ENCODE measurements around the gene ZNF143.
A peak's percentile ranks its signal among the peaks of the same experiment; 100 is the strongest.

ZNF143 gene

DNA sequence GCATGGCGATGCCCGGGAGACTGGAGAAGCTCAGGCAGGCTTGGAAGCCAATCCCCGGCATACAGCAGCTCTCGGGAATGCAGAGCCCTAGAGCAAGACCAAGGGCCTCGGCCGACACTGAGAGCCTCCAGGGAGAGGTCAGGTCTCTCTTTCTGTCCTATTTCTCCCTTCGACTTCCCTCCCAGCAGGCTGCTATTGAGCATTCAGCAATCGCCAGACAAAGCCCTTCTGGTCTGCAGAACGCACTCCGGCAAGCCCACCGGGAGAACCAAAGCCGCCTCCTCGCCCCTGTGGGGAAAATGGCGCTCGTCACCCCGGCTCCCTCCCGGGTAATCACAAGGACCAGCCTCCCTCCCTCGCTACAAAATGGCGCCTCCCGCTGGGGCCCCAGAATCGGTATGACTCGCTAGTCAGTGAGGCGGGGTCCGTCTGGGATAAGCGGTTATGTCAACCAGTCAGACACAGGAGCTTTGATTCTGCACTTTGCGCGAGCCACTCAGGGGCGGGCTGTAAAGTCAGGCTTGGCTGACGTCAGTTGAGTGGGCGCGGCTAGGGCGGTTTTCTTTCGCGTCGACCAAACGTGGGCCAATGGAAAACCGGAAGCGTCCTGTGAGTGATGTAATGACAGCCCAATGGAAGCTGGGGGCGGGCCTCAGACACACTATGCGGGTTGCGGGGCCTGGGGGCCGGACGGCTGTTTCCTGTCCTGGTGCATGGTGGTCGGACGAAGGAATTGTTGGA, at the start of gene ZNF143:
Gene ZNF143 (plus strand): TSS at position 691 of the 741 bp plus-strand sequence. CDS start 10,297 bp downstream, outside the sequence.
- peak; percentile 100 for DNase-seq

DNA sequence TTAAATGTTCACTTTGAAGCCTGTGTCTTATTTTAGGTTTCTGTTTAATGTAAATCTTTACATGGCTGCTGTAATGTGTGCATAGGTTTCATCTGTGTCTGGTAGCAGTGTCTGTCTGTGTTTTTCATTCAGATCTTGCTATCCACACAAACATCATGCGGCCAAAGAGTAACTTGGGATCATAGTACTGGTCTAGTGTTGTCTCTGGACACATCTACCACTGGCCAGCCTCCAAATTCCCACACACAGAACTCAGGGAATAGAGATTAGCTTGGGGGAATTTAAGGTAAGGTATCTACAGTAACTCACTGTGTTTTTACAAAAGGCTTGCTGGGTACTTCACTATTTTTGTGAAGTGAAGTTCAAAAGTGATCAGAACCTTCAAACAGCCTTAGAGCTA, 32.1 kb upstream of the ZNF143 start:
- no peak for DNase-seq

GRCh38 chr11:9438611-9439010, 22.2 kb upstream of the ZNF143 start:
- no peak for DNase-seq

- no peak for DNase-seq
Observed at GRCh38 chr11:9446230-9446629, 14.6 kb upstream of the ZNF143 start.

DNA sequence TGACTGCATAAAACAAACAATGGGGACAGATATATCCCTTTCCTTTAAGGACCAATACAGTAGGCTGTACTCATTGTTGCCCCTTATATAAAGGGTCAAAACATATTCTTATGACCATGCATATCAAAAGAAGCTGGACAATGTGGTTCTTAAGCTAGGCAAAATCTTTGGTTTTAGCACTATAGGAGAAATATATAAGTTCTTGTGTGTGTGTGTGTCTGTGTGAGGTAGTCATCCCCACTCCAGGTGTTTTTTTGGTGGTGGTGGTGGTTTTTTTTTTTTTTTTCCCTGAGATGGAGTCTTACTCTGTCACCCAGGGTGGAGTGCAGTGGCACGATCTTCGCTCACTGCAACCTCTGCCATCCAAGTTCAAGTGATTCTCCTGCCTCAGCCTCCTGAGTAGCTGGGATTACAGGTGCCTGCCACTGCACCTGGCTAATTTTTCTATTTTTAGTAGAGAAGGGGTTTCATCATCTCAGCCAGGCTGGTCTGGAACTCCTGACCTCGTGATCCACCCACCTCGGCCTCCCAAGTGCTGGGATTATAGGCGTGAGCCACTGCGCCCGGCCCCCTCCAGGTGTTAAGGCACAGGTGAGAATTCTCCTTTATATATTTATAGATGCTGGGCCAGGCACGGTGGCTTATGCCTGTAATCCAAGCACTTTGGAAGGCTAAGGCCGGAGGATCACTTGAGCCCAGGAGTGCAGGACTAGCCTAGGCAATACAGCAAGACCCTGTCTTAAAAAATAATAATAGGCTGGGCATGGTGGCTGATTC, 12.0 kb upstream of the ZNF143 start:
- no peak for DNase-seq

DNA sequence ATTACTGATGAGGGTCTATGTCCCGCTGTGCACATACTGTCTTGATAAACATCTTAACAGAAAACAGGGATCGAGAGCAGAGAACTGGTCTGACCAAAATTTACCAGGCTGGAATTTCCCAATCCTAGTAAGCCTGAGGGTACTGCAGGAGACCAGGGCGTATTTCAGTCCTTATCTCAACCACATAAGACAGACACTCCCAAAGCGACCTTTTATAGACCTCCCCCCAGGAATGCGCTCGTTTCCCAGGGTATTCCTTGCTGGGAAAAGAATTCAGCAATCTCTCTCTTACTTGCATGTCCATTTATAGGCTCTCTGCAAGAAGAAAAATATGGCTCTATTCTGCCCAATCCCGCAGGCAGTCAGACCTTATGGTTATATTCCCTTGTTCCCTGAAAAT, 8.8 kb upstream of the ZNF143 start:
- DNase-seq: peak; percentile 92

- no peak for DNase-seq
Observed at GRCh38 chr11:9455722-9456121, 5.1 kb upstream of the ZNF143 start.

- DNase-seq: peak; percentile 54
Observed at GRCh38 chr11:9459667-9460321, 1.0 kb upstream of the ZNF143 start.

- DNase-seq: peak; percentile 93
Observed at GRCh38 chr11:9461063-9461759, 399 bp downstream of the ZNF143 start.

GRCh38 chr11:9461760-9462134, 935 bp downstream of the ZNF143 start:
- DNase-seq: no peak

DNA sequence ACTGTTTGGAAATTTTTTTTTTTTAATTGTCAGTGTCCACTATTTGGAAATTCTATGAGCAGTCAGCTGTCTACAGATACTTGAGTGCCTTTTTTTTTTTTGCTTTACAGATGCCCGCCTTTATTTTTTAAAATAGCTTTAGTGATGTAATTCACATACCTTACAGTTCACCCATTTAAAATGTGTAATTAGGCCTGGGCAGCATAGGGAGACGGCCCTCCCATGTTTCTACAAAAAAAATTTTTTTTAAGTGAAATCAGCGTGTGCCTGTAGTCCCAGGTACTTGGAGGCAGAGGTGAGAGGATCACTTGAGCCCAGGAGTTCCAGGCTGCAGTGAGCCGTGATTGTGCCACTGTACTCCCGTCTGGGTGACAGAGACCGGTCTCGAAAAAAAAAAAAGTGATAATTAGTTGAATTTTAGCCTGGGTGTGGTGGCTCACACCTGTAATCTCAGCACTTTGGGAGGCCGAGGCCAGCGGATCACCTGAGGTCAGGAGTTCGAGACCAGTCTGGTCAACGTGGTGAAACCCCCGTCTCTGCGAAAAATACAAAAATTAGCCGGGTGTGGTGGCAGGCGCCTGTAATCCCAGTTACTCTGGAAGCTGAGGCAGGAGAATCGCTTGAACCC, 1.5 kb downstream of the ZNF143 start:
- DNase-seq: peak; percentile 53

GRCh38 chr11:9462806-9463537, 2.2 kb downstream of the ZNF143 start:
- no peak for DNase-seq

DNA sequence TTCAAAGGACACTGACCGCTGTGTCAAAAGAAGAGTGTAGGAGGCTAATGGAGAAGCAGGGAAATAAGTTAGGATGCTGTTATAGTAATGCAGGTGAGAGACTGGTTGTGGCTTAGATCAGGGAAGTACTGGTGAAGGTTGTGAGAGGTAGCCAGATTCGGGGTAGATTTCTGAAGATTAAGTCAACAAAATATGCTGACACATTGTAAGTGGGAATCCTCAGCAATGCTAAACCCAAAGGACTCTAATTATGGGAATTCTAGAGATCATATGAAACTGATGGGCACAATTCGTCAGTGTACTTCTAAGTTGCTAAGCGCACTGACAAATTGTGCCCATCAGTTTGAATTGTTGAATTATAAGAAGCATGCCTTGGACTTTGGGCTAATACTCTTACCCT, 10.0 kb downstream of the ZNF143 start:
- DNase-seq: no peak

DNA sequence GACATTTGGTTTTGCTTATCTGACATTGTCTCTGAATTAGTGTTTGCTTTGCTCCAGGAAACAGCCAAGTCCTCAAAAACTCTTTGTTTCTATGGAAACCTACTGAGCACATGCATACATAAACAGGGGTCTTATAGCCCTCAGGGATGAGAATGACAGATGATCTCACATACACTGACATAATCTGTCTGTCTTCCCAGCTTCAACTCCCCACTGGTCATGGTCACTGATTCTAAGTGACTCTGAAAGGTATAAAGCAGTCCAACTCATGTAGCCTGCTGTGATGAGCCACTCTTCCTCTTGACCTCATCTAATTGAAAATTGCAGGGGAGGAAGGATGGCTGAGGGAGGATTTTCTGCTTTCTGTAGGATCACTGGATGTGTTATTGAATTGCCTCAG, 12.6 kb downstream of the ZNF143 start:
- DNase-seq: no peak

GRCh38 chr11:9479899-9480298, 19.1 kb downstream of the ZNF143 start:
- DNase-seq: no peak

- no peak for DNase-seq
Observed at GRCh38 chr11:9489080-9489765, 28.4 kb downstream of the ZNF143 start.

DNA sequence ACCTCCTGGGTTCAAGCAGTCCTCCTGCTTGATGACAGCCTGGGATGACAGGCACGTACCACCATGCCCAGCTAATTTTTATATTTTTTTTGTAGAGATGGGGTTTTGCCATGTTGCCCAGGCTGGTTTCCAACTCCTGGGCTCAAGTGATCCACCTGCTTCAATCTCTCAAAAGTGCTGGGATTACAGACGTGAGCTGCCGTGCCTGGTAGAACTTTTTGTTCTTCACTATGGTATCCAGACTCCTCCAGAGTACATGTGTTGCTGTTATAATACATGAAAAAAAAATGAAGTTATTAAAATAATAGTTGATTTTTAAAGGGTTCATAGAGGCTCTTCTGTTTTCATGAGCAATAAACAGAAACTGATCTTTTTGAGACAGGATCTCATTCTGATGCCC, 29.6 kb downstream of the ZNF143 start:
- DNase-seq: no peak

GRCh38 chr11:9493492-9493891, 32.7 kb downstream of the ZNF143 start:
- no peak for DNase-seq

GRCh38 chr11:9494316-9494715, 33.5 kb downstream of the ZNF143 start:
- DNase-seq: no peak

DNA sequence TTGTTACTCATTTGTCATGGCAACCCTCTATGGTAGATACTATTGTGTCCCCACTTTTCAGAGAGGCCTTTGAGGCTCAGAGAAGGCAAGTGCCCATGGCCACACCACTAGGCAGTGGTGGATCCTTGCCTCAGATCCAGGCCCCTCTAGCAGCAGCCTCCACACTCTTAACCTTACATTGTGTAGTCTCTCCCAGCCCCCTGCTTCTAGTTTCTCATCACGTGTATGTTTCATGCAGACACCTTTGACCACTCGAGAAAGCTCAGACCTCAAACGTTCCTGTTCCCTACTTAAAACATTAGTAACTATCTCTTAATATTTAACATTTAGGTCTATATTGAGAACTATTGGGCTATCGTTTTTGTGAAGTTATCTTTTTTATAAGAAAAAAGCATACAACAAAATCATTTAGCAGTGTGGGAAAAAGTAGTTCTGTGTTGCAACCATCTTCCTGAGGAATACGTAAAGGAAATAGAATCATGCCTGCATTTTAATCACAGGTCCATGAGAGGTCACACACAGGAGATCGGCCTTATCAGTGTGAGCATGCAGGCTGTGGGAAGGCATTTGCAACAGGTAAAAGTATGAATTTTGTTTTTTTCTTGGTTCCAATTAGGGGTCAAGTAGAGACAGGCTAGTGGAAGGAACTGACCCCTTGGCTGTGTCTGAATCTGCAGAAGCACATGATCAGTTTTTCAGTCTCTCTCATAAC, 35.1 kb downstream of the ZNF143 start:
- DNase-seq: no peak
